Brain microvascular endothelial cell (primary cell): Measurements from ENCODE around the gene BCAP31.

Experiments used
- DNase-seq: peaks from one replicate; pipeline ENCODE4 v3.0.0-alpha.2; 2020
- H3K27ac ChIP-seq: fragments of 250-450 bp; sonication (Bioruptor Pico); 2 replicates; pipeline ENCODE4 v1.5.1; 2020; ENCODE audit warnings: mild to moderate bottlenecking, moderate library complexity
- H3K27me3 ChIP-seq: fragments of 250-450 bp; sonication (Bioruptor Pico); replicated peaks from 2 replicates; pipeline ENCODE4 v1.5.1; 2020; ENCODE audit warnings: mild to moderate bottlenecking
- H3K36me3 ChIP-seq: fragments of 250-450 bp; sonication (Bioruptor Pico); replicated peaks from 2 replicates; pipeline ENCODE4 v1.5.1; 2020; ENCODE audit warnings: mild to moderate bottlenecking
- H3K4me3 ChIP-seq: 2 replicates; pipeline ENCODE4 v1.5.1; 2011; ENCODE audit warnings: low read depth, mild to moderate bottlenecking, control low read depth, low read length, moderate library complexity
- in situ Hi-C: cut with HindIII; loops from 2 replicates; pipeline ENCODE4 v1.10.0; 2017; ENCODE audit warnings: low sequenced_read_pairs, low pct_ligation_motif_present
- TF ChIP-seq, protein P1 (sequence below): IDR thresholded peaks from 2 replicates; pipeline ENCODE4 v1.5.1; 2011; ENCODE audit warnings: low read depth, mild to moderate bottlenecking, moderate library complexity, low read length, control low read depth, inconsistent platforms; ENCODE audit errors: missing control alignments

Gene BCAP31

DNA sequence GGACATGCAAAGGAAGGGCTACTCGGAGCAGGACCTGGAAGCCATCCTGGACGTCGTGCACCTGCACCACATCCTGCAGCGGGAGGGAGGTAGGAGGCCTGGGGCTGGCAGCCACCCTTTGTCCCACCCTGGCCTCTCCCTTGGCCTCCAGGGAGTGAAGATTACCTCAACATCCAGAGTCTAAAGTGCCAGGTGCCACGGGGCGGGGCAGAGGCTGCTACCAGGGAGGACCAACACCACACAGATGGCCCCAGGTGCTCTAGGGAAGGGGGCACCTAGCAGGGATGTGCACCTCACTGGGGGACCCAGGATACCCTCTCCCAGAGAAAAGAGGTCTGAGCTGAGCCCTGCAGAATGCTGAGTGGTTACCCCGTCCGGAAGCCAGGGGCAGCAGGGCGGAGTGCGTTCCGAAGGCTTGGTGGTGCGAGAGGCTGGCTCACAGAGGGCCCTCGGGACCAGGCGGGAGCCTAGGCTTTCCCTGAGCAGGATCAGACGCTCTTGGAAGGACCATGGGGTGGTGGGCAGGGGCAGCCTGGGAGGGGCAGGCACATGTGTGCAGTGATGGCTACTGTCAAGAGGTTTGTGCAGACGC lies 16.5 kb upstream of the BCAP31 start:
- no peaks in the 10 kb centered on the region for H3K27me3 ChIP-seq
- TF ChIP-seq, protein P1, sequence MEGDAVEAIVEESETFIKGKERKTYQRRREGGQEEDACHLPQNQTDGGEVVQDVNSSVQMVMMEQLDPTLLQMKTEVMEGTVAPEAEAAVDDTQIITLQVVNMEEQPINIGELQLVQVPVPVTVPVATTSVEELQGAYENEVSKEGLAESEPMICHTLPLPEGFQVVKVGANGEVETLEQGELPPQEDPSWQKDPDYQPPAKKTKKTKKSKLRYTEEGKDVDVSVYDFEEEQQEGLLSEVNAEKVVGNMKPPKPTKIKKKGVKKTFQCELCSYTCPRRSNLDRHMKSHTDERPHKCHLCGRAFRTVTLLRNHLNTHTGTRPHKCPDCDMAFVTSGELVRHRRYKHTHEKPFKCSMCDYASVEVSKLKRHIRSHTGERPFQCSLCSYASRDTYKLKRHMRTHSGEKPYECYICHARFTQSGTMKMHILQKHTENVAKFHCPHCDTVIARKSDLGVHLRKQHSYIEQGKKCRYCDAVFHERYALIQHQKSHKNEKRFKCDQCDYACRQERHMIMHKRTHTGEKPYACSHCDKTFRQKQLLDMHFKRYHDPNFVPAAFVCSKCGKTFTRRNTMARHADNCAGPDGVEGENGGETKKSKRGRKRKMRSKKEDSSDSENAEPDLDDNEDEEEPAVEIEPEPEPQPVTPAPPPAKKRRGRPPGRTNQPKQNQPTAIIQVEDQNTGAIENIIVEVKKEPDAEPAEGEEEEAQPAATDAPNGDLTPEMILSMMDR: no peak
- H3K27ac ChIP-seq: no peak overlapping the region
- H3K36me3 ChIP-seq: no peaks in the 10 kb centered on the region
- no peak for DNase-seq
- H3K4me3 ChIP-seq: no peak overlapping the region
- in situ Hi-C loops: no loop called here

DNA sequence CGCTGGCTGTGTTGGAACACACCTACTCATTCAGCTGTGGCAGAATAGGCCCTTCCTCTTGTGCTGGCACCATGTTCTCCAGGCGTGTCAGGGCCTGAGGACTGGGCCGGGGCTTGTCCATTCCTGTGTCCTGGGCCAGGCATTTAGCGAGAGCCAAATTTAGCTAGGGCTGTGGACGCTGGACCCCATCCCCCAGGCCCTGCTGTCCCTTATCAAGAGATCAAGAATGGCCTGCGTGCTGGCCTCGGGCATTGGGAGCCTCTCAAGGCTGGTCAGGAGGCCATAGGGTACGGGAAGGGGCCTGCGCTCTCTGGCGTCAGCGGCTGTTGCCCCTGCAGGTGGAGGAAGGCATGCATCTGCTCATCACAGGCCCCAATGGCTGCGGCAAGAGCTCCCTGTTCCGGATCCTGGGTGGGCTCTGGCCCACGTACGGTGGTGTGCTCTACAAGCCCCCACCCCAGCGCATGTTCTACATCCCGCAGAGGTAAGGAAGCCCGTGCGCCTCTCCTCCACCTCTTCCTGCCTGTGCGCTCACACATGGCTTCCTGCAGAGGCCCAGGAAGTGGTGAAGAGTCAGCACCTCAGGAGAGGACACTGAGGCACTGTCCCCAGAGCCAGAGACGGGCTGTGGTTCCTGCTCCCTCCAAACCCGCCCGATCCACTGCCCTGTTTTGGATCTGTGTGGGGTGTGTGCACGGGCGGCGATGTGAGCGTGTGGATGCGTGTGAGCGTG lies 15.7 kb upstream of the BCAP31 start:
- Histone ChIP-seq H3K27me3 (no peaks in the 10 kb centered on the region), H3K4me3 (no peak overlapping the region), H3K27ac (no peak overlapping the region), H3K36me3 (no peaks in the 10 kb centered on the region)
- in situ Hi-C loops: no loop called here
- DNase-seq: no peak
- TF ChIP-seq, protein P1: no peak

DNA sequence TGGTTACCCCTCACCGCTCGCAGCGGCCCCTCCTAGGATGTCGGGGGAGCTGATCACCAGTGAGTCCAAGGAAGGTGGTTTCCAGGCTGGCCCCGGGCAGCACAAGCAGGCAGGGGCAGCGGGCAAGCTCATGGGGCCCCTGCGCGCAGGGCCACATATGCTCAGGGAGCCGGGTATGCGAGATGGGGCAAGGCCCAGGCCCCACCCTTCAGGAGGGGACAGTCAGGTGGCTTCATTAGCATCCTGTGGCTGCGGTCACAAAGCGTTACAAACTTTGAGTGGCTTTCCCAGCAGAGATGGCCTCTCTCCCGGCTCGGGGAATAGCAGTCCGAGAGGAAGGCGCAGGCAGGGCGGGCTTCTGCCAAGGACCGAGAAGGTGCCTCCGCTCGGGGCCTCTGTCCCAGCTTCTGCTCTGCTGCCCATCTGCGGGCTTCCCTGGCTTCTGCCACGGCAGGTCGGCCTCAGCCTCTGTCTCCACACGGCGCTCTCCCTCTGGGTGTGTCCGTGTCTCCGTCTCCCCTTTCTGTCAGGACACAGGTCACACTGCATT lies 13.9 kb upstream of the BCAP31 start:
- Histone ChIP-seq H3K27ac (no peak overlapping the region), H3K4me3 (no peak overlapping the region), H3K27me3 (no peaks in the 10 kb centered on the region), H3K36me3 (no peaks in the 10 kb centered on the region)
- in situ Hi-C loops: no loop called here
- no peak for DNase-seq
- TF ChIP-seq, protein P1: no peak

DNA sequence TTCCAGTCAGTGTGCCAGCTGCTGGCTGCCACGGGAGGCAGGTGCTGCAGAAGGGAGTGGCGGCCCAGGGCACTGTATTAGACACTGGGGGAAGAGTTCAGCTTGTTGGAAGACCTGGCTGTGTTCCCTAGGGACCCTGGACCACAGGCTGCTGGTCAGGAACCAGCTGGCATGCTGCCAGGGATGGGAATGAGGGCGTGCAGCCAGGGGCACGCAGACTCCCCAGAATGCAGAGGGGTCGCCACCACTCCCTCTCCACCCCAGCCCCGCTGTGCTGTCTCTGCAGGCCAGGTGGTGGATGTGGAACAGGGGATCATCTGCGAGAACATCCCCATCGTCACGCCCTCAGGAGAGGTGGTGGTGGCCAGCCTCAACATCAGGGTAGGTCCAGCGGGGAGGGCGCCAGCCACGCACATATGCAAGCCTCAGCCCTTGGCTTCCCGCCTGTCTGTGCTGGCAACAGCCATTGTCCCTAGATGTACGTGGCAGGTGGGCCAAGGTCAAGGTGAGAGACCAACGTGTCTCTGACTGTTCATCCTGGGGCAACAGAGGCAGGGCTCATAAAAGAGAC lies 12.8 kb upstream of the BCAP31 start:
- no peaks in the 10 kb centered on the region for H3K27me3 ChIP-seq
- no peak overlapping the region for H3K27ac ChIP-seq
- TF ChIP-seq, protein P1: no peak
- DNase-seq: no peak
- in situ Hi-C loops: no loop called here
- H3K4me3 ChIP-seq: no peak overlapping the region
- no peaks in the 10 kb centered on the region for H3K36me3 ChIP-seq

DNA sequence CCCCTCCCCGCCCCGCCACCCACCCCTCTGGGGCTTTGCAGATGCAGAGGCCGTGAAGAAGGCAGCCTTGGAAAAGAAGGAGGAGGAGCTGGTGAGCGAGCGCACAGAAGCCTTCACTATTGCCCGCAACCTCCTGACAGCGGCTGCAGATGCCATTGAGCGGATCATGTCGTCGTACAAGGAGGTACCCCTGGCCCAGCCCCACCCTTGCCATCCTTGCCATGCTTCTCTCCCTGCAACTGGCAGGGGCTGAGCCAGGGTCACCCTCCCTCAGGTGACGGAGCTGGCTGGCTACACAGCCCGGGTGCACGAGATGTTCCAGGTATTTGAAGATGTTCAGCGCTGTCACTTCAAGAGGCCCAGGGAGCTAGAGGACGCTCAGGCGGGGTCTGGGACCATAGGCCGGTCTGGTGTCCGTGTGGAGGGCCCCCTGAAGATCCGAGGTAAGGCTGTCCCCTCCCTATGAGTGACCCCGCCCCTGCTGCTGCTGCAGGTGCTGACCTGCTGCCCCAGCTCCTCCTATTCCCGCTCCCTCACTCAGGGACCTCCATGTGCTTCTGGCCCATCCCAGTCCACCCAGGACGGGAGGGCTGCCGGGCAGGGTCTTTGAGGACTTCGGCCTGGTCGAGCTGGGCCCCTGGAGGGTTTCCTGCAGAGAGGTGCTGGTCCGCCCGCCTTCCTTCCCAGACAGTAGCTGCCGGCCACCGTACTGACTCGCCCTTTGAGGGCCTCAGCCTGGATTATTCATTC lies 12.1 kb upstream of the BCAP31 start:
- Histone ChIP-seq H3K4me3 (no peak overlapping the region), H3K27ac (no peak overlapping the region), H3K27me3 (no peaks in the 10 kb centered on the region), H3K36me3 (no peaks in the 10 kb centered on the region)
- in situ Hi-C loops: no loop called here
- no peak for DNase-seq
- TF ChIP-seq, protein P1: no peak
